ENCODE measurements around the gene HYAL3.
A peak's percentile ranks its signal among the peaks of the same experiment; 100 is the strongest.
"Not testable (repeated sequence)": the region's sequence is repeated elsewhere in the genome, so short reads cannot be mapped to it uniquely, and the experiment has no call there.

Gene HYAL3

GRCh38 chr3:50288387-50289007, 10.7 kb downstream of the HYAL3 start:
- no peak for DNase-seq

GRCh38 chr3:50287262-50287661, 11.9 kb downstream of the HYAL3 start:
- no peak for DNase-seq

DNA sequence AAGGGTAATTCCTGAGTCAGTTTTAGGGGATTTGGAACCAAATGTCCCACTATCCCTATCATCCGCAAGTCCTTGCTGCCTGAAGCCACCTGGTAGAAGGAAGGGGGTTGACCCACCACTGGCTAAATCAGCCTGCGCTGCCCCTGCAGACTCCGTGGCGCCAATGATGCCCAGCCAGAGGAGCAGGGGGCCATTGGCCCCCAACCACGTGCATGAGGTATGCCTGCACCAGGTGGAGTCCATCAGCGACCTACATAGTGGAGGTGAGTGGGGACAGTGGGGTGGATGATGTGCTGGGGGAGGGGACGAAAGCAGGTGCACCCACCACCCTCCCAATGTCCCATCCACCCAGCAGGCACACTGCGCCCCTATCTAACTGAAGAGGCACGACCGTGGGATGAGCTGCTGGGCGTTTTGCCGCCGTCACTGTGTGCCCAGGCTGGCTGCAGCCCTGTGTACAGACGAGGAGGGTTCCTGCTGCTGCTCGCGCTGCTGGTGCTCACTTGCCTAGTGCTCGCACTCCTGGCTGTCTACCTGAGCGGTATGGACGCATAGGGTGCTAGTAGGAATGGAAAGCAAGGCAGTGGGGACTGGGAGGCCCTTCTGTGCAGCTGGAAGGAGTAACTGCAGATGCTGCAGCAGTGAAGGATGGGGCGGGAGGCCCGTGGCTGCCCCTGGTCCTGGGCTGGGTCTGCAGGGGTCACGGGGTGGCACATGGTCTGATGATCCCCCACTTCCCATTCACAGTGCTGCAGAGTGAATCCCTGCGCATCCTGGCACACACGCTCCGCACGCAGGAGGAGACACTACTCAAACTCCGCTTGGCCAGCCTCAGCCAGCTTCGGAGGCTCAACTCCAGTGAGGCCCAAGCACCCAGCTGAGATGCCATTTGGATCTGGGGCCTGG, 12.6 kb downstream of the HYAL3 start:
- no peak for DNase-seq

GRCh38 chr3:50284121-50284520, 15.1 kb downstream of the HYAL3 start:
- not testable (repeated sequence) for DNase-seq

- DNase-seq, result no peak
Observed at GRCh38 chr3:50279255-50280016, 19.8 kb downstream of the HYAL3 start.

GRCh38 chr3:50278880-50279224, 20.4 kb downstream of the HYAL3 start, which contains the start of gene LSMEM2:
Gene LSMEM2 (plus strand): TSS chr3:50279087. CDS start chr3:50279114, 27 bp downstream.
- no peak for DNase-seq

- DNase-seq, result no peak
Observed at GRCh38 chr3:50278123-50278879, 20.9 kb downstream of the HYAL3 start.

GRCh38 chr3:50276762-50277101, 22.5 kb downstream of the HYAL3 start:
- DNase-seq, result no peak

DNA sequence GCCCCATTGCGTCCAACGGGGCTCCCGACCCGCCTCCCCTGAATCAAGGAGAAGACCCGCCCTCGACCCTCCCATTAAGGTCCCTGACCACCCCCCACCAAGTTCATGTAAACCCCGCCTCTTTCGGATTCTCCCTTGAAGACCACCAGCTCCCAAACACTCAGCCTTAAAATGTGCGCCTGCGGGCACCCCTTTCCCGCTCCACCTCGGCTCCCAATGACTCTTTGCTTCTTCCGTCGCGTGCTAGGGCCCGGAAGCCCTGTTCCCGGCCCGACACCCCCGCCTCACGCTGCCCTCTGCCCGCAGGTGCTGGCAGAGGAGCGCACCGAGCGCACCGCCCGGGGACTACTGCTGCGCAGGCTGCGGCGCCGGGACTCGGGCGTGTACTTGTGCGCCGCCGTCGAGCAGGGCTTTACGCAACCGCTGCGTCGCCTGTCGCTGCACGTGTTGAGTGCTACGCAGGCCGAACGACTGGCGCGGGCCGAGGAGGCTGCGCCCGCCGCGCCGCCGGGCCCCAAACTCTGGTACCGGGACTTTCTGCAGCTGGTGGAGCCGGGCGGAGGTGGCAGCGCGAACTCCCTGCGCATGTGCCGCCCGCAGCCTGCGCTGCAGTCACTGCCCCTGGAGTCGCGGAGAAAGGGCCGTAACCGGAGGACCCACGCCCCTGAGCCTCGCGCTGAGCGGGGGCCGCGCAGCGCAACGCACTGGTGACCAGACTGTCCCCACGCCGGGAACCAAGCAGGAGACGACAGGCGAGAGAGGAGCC, 23.0 kb downstream of the HYAL3 start:
- no peak for DNase-seq

GRCh38 chr3:50275141-50275995, 23.8 kb downstream of the HYAL3 start:
- DNase-seq, result no peak

GRCh38 chr3:50274371-50275104, 24.7 kb downstream of the HYAL3 start:
- no peak for DNase-seq

GRCh38 chr3:50273689-50274065, 25.5 kb downstream of the HYAL3 start:
- DNase-seq, result no peak

DNA sequence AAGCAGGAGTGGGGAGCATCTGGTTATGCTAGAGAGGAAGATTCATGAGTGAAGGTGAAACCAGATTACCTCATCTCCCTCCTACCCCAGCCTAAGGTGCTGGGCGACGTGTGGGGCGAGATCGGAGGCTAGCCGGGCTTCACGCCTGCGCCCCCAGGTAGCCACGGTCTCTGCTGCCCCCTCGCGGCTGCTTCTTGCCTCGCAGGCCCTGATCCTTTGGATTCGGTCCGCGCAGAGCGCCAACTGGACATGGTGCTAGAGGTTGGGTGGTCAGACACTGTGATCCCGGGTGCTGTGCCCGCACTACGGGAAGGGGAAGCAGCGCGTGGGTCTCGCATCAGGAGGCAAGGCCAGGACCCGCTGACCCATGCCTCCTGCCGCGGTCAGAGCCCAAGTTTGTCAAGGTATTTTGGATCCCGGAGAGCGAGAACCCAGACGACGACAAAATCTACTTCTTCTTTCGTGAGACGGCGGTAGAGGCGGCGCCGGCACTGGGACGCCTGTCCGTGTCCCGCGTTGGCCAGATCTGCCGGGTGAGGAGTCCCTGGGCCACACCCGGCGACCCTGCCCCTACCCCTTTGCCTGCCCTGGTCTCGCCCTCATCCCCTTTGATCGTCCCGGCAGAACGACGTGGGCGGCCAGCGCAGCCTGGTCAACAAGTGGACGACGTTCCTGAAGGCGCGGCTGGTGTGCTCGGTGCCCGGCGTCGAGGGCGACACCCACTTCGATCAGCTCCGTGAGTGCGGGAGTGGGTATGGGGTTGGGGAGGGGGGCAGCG, 26.1 kb downstream of the HYAL3 start:
- peak; percentile 55 for DNase-seq

DNA sequence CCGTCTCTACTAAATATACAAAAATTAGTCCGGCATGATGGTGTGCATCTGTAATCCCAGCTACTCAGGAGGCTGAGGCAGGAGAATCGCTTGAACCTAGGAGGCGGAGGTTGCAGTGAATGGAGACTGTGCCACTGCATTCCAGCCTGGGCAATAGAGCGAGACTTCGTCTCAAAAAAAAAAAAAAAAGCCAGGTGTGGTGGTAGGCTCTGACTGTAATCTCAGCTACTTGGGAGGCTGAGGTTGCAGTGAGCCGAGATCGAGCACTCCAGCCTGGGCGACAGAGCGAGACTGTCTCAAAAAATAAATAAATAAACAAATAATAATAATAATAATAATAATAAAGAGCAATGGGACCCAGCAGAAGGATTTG, 26.7 kb downstream of the HYAL3 start:
- DNase-seq, result not testable (repeated sequence)

DNA sequence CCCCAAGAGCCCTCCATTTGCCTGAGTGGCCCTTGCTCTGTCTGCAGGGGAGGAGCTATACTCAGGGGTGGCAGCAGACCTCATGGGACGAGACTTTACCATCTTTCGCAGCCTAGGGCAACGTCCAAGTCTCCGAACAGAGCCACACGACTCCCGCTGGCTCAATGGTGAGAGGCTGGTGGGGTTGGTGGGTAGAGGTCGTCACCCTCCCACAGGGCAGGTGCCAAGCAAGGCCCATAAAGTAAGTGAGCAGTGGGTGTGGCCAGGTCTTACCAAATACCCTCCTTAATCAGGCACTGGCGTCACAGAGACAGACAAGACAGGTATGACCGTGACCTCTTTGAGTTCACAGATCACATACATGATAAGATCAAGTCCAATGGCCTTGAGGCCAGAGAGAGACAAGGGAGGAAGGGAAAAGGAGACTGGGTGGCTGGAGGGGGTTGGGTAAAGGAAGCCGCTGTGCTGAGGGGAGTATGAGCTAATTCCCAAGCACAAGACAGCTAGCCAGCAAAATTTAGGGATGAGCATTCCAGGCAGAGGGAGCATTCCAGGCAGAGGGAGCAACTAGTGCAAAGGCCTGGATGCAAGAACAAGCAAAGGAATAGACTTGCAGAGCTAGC, 27.8 kb downstream of the HYAL3 start:
- no peak for DNase-seq

- DNase-seq, result no peak
Observed at GRCh38 chr3:50270422-50271224, 28.6 kb downstream of the HYAL3 start.

DNA sequence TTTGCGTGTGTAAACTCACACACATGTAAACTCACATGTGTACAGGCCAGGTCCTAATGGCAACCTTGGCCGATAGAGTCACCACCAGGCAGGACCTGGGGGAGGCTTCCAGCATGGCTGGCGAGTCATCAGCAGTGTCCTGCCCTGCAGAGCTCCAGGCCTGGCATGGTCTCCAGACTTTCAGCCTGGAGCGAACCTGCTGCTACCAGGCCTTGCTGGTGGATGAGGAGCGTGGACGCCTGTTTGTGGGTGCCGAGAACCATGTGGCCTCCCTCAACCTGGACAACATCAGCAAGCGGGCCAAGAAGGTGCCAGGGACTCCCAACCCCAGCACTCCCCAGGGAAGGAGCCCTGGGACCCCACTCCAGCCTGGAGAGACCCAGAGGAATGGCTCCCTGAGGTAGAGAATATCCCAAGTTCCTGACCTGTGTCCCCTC, 29.2 kb downstream of the HYAL3 start:
- DNase-seq, result no peak

GRCh38 chr3:50269460-50269859, 29.7 kb downstream of the HYAL3 start:
- DNase-seq, result no peak

Data from GOT3 (cell line).